WTC11 (cell line): ENCODE results near the gene NR2F6. TPM values are rescaled to one million over a fixed set of nuclear protein-coding genes. Genes with fewer than 3 reads are reported as not detected.

Experiments
- ATAC-seq: fragments of 200-7000 bp; cut with Tn5 transposase; 2 replicates; pipeline ENCODE4 v1.10.0; 2021; ENCODE audit warnings: mild to moderate bottlenecking, moderate library complexity
- CTCF ChIA-PET: fragments of 300-600 bp; sonication (Branson Sonifier 250); formaldehyde crosslinking; loops from one replicate; lab custom pipeline; 2021; ENCODE audit warnings: antibody characterized with exemption; lab: Charles Lee
- POLR2A ChIA-PET: fragments of 350-600 bp; sonication (Branson Sonifier 250); formaldehyde crosslinking; loops from one replicate; lab custom pipeline; 2021; ENCODE audit warnings: antibody characterized with exemption; lab: Charles Lee
- DNase-seq: peaks from one replicate; pipeline ENCODE4 v3.0.0; 2021; ENCODE audit warnings: low spot score
- H3K27ac Mint-ChIP-seq: 2 replicates; pipeline ENCODE4 v1.8.0; 2021; ENCODE audit warnings: mixed read lengths
- H3K27me3 Mint-ChIP-seq: 2 replicates; pipeline ENCODE4 v1.8.0; 2021; ENCODE audit warnings: low read depth, mild to moderate bottlenecking, moderate library complexity, mixed read lengths
- H3K36me3 Mint-ChIP-seq: 2 replicates; pipeline ENCODE4 v1.8.0; 2021; ENCODE audit warnings: mixed read lengths
- H3K4me1 Mint-ChIP-seq: 2 replicates; pipeline ENCODE4 v1.8.0; 2022; ENCODE audit warnings: mixed read lengths
- H3K4me3 Mint-ChIP-seq: 2 replicates; pipeline ENCODE4 v1.8.0; 2021; ENCODE audit warnings: mild to moderate bottlenecking, moderate library complexity, mixed read lengths
- H3K9me3 Mint-ChIP-seq: 2 replicates; pipeline ENCODE4 v1.8.0; 2021; ENCODE audit warnings: mixed read lengths
- ATF1 ChIP-seq: sonication (generic); formaldehyde crosslinking; IDR thresholded peaks from 2 replicates; pipeline ENCODE4 v1.8.1; 2023; ENCODE audit warnings: mild to moderate bottlenecking, moderate library complexity, missing genetic modification reagents
- EMX1 ChIP-seq: fragments of 250-450 bp; sonication (Bioruptor Pico); IDR thresholded peaks from 2 replicates; pipeline ENCODE4 v1.8.0; 2021; ENCODE audit warnings: mild to moderate bottlenecking
- GTF2I ChIP-seq: fragments of 250-450 bp; sonication (Bioruptor Pico); conservative IDR thresholded peaks from 2 replicates; pipeline ENCODE4 v1.4.0; 2021; ENCODE audit warnings: mild to moderate bottlenecking
- JUN ChIP-seq: sonication (generic); formaldehyde crosslinking; IDR thresholded peaks from 2 replicates; pipeline ENCODE4 v1.8.0; 2023; ENCODE audit warnings: mild to moderate bottlenecking, missing genetic modification reagents
- NFATC4 ChIP-seq: fragments of 250-450 bp; sonication (Bioruptor Pico); IDR thresholded peaks from 2 replicates; pipeline ENCODE4 v1.9.0; 2021; ENCODE audit warnings: mild to moderate bottlenecking
- NFYB ChIP-seq: sonication (generic); formaldehyde crosslinking; conservative IDR thresholded peaks from 2 replicates; pipeline ENCODE4 v1.8.0; 2022; ENCODE audit warnings: low read depth, missing genetic modification reagents
- NR3C1 ChIP-seq: sonication (generic); formaldehyde crosslinking; conservative IDR thresholded peaks from 2 replicates; pipeline ENCODE4 v1.8.1; 2023; ENCODE audit warnings: low read depth, mild to moderate bottlenecking, missing genetic modification reagents
- RELA ChIP-seq: sonication (generic); formaldehyde crosslinking; IDR thresholded peaks from 2 replicates; pipeline ENCODE4 v1.8.1; 2022; ENCODE audit warnings: missing genetic modification reagents, mild to moderate bottlenecking, borderline replicate concordance
- SOX15 ChIP-seq: fragments of 250-450 bp; sonication (Bioruptor Pico); IDR thresholded peaks from 2 replicates; pipeline ENCODE4 v1.9.0; 2021; ENCODE audit warnings: mild to moderate bottlenecking
- ZNF121 ChIP-seq: sonication (generic); formaldehyde crosslinking; IDR thresholded peaks from 2 replicates; pipeline ENCODE4 v1.8.0; 2023; ENCODE audit warnings: missing genetic modification reagents
- total RNA-seq: library from RNA; stranded (reverse); gene quantifications from 3 replicates; pipeline ENCODE4 v1.2.3, GENCODE V29; 2021
- TF ChIP-seq, protein P1 (sequence below): sonication (generic); formaldehyde crosslinking; IDR thresholded peaks from 2 replicates; pipeline ENCODE4 v1.8.1; 2023; ENCODE audit warnings: mild to moderate bottlenecking, missing genetic modification reagents, moderate library complexity
- TF ChIP-seq, protein P2 (sequence below): fragments of 250-450 bp; sonication (Bioruptor Pico); IDR thresholded peaks from 2 replicates; pipeline ENCODE4 v1.9.0; 2021; ENCODE audit warnings: moderate library complexity, mild to moderate bottlenecking, inconsistent platforms, borderline replicate concordance
- TF ChIP-seq, protein P3 (sequence below): sonication (generic); formaldehyde crosslinking; IDR thresholded peaks from 2 replicates; pipeline ENCODE4 v1.8.1; 2023; ENCODE audit warnings: mild to moderate bottlenecking, missing genetic modification reagents, moderate library complexity
- TF ChIP-seq, protein P4 (sequence below): sonication (generic); formaldehyde crosslinking; IDR thresholded peaks from 2 replicates; pipeline ENCODE4 v1.8.0; 2022; ENCODE audit warnings: missing genetic modification reagents
- TF ChIP-seq, protein P5 (sequence below): fragments of 250-450 bp; sonication (Bioruptor Pico); conservative IDR thresholded peaks from 2 replicates; pipeline ENCODE4 v1.9.0; 2021; ENCODE audit warnings: mild to moderate bottlenecking
- TF ChIP-seq, protein P6 (sequence below): sonication (generic); formaldehyde crosslinking; IDR thresholded peaks from 2 replicates; pipeline ENCODE4 v1.8.1; 2023; ENCODE audit warnings: mild to moderate bottlenecking, missing genetic modification reagents

NR2F6 gene
- total RNA-seq, 1 experiment from 2014 or later: 145 TPM

DNA sequence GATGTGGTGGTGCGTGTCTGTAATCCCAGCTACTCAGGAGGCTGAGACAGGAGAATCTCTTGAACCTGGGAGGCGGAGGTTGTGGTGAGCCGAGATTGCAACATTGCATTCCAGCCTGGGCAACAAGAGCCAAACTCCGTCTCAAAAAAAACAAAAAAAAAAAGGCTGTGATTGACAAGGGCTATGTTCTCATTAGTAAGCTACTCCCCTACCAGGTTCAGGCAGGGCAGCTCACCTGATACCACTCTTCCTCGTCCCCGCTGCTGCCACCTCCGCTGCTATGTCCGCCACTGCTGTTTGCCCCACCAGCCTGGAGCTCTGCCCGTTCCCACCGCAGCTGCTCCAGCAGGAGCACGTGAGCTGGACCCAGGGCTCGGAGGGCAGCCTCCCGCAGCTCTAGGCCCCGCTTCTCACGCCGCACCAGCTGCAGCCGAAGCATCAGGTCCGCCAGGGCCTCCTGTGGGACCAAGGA is 9.5 kb upstream of the NR2F6 start:
- Mint-ChIP-seq H3K36me3 (peaks cover 40% of the 10 kb centered on the region), H3K9me3 (peaks cover 7% of the 10 kb centered on the region), H3K4me1 (no peaks in the 10 kb centered on the region), H3K27ac (no peak overlapping the region), H3K27me3 (no peaks in the 10 kb centered on the region), H3K4me3 (no peak overlapping the region)
- peak; percentile 63 for ATAC-seq
- no peak for DNase-seq
- TF ChIP-seq, protein P1, sequence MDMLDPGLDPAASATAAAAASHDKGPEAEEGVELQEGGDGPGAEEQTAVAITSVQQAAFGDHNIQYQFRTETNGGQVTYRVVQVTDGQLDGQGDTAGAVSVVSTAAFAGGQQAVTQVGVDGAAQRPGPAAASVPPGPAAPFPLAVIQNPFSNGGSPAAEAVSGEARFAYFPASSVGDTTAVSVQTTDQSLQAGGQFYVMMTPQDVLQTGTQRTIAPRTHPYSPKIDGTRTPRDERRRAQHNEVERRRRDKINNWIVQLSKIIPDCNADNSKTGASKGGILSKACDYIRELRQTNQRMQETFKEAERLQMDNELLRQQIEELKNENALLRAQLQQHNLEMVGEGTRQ: peak; percentile 16; the same call in 1 of the 2 replicates
- no peak for TF ChIP-seq NR3C1
- TF ChIP-seq ZNF121: peak; percentile 20; the same call in 1 of the 2 replicates
- TF ChIP-seq, protein P2, sequence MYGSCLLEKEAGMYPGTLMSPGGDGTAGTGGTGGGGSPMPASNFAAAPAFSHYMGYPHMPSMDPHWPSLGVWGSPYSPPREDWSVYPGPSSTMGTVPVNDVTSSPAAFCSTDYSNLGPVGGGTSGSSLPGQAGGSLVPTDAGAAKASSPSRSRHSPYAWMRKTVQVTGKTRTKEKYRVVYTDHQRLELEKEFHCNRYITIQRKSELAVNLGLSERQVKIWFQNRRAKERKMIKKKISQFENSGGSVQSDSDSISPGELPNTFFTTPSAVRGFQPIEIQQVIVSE (CRISPR knock-in tag): no peak
- POLR2A ChIA-PET: interaction anchor here (0.5 to 0.9 kb wide), 2 partner anchors 11 to 73 kb away, joined by 3 read pairs; no protein-coding TSS in a partner anchor
- CTCF ChIA-PET: interaction anchor here (0.7 to 1.6 kb wide), 4 partner anchors 9 to 40 kb away, joined by 3 to 6 read pairs (median 4); partner anchors contain the start of genes USE1 and USHBP1

DNA sequence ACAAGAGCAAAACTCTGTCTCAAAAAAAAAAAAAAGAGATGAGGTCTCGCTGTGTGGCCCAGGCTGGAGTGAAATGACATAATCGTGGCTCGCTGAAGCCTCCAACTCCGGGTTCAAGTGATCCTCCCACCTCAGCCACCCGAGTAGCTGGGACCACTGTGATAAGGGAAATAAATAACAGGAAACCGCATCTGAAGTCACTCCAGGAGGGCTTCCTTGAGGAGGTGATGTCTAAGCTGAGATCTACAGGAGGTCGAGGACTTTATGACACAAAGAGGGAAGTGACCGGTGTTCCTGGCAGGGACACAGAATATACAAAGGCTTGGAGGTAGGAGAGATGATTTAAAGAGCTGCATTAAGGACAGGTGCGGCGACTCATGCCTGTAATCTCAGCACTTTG is 8.9 kb upstream of the NR2F6 start:
- H3K4me1 Mint-ChIP-seq: peaks cover 2% of the 10 kb centered on the region

More for the DNA sequence above, 8.9 kb upstream of the NR2F6 start:
- TF ChIP-seq ATF1 (no peak), GTF2I (no peak), JUN (CRISPR knock-in tag) (no peak), RELA (CRISPR knock-in tag) (no peak), NFYB (CRISPR knock-in tag) (no peak), EMX1 (CRISPR knock-in tag) (no peak), SOX15 (CRISPR knock-in tag) (no peak), NFATC4 (CRISPR knock-in tag) (no peak)
- TF ChIP-seq, protein P3, sequence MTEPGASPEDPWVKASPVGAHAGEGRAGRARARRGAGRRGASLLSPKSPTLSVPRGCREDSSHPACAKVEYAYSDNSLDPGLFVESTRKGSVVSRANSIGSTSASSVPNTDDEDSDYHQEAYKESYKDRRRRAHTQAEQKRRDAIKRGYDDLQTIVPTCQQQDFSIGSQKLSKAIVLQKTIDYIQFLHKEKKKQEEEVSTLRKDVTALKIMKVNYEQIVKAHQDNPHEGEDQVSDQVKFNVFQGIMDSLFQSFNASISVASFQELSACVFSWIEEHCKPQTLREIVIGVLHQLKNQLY (CRISPR knock-in tag): no peak
- TF ChIP-seq, protein P4, sequence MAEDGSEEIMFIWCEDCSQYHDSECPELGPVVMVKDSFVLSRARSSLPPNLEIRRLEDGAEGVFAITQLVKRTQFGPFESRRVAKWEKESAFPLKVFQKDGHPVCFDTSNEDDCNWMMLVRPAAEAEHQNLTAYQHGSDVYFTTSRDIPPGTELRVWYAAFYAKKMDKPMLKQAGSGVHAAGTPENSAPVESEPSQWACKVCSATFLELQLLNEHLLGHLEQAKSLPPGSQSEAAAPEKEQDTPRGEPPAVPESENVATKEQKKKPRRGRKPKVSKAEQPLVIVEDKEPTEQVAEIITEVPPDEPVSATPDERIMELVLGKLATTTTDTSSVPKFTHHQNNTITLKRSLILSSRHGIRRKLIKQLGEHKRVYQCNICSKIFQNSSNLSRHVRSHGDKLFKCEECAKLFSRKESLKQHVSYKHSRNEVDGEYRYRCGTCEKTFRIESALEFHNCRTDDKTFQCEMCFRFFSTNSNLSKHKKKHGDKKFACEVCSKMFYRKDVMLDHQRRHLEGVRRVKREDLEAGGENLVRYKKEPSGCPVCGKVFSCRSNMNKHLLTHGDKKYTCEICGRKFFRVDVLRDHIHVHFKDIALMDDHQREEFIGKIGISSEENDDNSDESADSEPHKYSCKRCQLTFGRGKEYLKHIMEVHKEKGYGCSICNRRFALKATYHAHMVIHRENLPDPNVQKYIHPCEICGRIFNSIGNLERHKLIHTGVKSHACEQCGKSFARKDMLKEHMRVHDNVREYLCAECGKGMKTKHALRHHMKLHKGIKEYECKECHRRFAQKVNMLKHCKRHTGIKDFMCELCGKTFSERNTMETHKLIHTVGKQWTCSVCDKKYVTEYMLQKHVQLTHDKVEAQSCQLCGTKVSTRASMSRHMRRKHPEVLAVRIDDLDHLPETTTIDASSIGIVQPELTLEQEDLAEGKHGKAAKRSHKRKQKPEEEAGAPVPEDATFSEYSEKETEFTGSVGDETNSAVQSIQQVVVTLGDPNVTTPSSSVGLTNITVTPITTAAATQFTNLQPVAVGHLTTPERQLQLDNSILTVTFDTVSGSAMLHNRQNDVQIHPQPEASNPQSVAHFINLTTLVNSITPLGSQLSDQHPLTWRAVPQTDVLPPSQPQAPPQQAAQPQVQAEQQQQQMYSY (CRISPR knock-in tag): no peak
- TF ChIP-seq, protein P5, sequence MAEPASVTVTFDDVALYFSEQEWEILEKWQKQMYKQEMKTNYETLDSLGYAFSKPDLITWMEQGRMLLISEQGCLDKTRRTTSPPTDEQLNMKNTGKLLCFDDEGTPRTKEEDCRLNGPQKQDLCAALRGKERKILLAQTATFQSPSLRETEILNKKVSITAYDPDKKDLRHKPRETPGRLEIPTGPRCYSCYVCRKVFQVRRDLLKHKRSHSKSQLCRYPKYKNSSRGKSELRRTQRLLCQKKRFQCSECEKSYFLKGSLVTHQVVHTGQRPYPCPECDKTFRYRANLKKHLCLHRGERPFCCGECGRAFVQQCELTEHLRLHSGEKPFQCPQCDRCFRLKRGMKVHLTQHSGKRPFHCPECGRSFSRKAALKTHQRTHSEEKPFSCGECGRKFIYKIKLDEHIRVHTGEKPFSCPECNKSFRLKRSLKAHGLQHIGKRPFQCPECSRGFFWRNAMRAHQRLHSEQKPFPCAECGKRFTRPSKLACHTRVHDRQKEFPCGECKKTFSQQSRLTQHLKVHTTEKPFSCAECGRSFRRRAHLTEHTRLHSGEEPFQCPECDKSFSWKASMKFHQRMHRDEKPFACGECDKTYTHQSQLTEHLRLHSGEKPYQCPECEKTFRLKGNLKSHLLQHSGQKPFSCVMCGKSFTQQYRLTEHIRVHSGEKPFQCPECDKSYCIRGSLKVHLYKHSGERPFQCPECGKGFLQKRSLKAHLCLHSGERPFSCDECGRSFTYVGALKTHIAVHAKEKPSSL (CRISPR knock-in tag): no peak
- TF ChIP-seq, protein P6, sequence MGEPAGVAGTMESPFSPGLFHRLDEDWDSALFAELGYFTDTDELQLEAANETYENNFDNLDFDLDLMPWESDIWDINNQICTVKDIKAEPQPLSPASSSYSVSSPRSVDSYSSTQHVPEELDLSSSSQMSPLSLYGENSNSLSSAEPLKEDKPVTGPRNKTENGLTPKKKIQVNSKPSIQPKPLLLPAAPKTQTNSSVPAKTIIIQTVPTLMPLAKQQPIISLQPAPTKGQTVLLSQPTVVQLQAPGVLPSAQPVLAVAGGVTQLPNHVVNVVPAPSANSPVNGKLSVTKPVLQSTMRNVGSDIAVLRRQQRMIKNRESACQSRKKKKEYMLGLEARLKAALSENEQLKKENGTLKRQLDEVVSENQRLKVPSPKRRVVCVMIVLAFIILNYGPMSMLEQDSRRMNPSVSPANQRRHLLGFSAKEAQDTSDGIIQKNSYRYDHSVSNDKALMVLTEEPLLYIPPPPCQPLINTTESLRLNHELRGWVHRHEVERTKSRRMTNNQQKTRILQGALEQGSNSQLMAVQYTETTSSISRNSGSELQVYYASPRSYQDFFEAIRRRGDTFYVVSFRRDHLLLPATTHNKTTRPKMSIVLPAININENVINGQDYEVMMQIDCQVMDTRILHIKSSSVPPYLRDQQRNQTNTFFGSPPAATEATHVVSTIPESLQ (CRISPR knock-in tag): no peak
- H3K36me3 Mint-ChIP-seq: peaks cover 37% of the 10 kb centered on the region
- no peaks in the 10 kb centered on the region for H3K27me3 Mint-ChIP-seq
- POLR2A ChIA-PET: interaction anchor here (0.9 kb wide), 1 partner anchor 11 kb away, joined by 3 read pairs; no protein-coding TSS in a partner anchor
- H3K27ac Mint-ChIP-seq: no peak overlapping the region
- peaks cover 5% of the 10 kb centered on the region for H3K9me3 Mint-ChIP-seq
- no peak overlapping the region for H3K4me3 Mint-ChIP-seq
- DNase-seq (no peak), ATAC-seq (no peak)
- CTCF ChIA-PET: interaction anchor here (0.7 to 1.6 kb wide), 4 partner anchors 10 to 39 kb away, joined by 3 to 6 read pairs (median 4); partner anchors contain the start of genes USE1 and USHBP1
